GM19239 (cell line): ENCODE data around the gene ST3GAL4.

Experiments
- DNase-seq: peaks from one replicate; pipeline ENCODE4 v3.0.0; 2011; ENCODE audit warnings: low spot score; ENCODE audit not compliant: insufficient read length
- FAIRE-seq: peaks from 2 replicates; lab custom pipeline; 2011; peaks lifted over from hg19 to GRCh38; lab: Jason Lieb, UNC

Gene ST3GAL4

DNA sequence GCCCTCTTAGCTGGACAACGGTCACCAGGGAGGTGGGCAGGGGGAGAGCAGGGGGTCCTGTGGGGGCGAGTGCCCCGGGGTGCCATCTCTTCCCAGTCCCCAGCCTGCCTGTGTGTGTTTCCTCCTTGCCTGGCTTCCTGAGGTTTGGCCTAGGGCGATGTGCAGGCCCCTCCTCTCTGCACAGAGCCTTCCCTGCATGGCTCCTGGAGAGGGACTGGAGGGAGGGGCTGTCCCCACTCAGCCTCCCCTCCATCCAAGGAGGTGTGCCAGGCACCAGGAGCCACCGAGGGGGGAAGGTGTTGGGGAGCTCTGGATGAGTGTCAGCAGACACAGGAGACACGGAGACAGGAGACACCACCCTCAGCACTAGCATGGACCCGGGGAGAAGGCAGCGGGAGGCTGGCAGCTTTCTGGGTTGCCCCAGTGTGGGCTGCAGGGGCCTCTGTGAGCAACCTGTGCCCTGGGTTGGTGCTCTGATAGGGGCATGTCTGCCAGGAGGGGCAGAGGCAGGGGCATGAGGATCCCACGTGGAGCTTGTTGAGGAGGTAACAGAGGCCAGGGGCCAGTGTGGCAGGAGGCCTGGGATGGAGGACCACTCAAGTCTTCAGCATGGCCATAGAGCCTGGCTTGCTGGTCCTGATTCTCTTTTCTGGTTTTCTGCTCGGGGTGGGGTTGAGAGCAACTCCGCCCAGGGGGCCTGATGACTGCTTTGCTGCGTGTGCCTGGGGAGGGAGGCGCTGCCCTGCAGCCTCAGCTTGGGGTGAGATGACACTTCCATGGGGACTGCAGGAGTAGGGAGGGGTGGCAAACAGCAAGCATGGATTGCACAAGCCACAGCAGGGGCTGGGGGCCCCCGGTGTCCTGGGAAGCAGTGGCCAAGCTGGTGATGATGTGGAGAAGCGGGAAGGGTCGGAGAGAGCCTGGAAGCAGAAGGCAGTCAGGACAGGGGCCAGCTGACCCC is 78.8 kb downstream of the ST3GAL4 start:
- DNase-seq (no peak), FAIRE-seq (no peak)

DNA sequence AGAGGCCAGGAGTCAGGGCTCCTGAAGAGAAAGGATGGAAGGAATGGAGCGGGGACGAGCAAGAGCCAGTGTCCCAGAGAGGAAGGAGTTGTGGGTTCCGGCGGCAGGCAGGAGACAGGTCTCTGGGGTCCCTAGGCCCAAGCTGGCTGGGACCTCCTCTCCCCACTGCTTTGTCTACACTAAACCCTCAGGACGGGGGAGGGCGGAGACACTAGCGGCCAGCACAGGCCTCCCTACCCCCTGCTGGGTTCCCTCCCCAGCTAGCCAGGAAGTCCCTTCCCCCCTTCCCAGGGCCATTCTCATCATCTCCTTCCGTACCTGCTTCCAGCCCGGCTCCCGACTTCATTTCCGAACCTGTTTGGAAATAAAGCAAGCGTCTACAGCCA is 79.5 kb downstream of the ST3GAL4 start:
- FAIRE-seq = no peak

DNA sequence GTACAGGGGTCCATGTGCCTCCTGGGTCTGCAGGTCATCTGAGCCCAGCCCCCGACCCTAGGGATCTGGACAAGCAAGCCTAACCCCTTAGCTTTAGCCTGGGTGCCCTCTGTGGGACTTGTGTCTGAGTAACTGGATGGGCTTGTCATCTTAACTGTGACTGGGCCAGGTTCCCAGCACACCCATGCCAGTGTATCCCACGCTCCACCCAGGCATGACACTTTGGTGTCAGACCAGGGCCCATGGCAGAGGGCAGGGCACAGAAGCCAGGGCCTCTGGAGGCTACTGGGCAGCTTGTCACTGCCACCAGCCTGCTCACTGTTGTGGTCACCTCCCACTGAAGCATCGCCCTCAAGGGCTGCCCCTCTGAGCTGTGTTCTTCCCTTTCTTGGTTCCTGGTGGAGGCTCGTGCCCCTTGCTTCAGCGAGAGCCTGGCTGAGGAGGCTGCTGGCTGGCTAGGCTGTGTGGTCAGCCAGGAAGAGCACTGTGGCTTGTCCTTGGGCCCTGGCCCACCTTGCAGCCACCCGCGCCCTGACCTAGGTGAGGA is 80.8 kb downstream of the ST3GAL4 start:
- FAIRE-seq = no peak
- no peak for DNase-seq

More for the DNA sequence above, 79.5 kb downstream of the ST3GAL4 start:
- no peak for DNase-seq

DNA sequence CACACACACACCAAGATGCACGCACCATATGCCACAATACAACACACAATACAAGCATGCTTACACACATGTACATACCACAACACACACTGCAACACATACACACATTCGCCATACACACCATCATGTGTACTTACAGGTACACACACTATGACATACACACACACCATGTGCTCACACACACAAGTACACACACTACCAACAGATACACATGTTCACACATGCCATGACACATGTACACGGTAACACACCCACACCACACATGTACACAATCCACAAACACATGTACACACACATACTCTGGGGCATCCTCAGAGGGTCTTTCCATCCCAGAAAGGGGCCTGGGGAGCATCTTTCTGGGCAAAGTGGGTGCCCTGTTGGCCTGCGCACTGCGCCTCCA is 82.2 kb downstream of the ST3GAL4 start:
- DNase-seq (no peak), FAIRE-seq (no peak)

DNA sequence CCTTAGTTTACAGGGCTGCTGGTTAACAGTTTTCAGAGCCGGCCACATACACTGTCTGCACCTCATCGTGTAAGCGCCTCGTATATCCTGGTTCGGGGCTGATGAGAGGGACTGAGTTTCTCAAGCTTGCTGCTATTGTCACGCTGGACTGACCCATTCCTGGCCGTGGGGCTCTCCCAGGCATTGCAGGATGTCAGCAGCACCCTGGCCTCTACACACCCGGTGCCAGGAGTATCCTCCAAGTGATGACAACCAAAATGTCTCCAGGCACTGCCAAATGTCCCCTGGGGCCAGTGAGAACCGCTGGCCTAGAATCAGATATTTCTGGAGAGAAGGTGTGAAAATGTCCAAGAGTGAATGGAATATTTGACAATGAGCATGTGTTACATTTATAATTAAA is 82.8 kb downstream of the ST3GAL4 start:
- DNase-seq (no peak), FAIRE-seq (no peak)

DNA sequence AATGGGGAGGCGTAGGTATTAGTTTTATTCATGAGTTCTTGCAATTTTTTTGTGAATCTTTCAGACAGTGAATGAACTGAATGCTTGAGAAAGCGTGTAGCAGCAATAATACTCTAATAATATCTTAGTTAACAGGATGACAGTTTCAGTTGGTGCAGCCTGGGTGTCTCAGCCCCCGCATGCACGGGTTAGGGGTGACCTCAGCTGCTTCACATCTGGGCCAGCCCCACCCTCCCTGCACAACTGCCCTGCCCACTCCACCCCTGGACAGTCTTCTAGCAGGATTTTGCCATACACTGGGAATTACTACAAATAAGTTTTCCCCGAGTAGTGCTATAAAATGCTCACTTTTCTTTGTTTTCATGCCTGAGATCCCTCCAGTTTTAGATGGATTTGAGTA is 83.2 kb downstream of the ST3GAL4 start:
- FAIRE-seq (no peak), DNase-seq (no peak)

DNA sequence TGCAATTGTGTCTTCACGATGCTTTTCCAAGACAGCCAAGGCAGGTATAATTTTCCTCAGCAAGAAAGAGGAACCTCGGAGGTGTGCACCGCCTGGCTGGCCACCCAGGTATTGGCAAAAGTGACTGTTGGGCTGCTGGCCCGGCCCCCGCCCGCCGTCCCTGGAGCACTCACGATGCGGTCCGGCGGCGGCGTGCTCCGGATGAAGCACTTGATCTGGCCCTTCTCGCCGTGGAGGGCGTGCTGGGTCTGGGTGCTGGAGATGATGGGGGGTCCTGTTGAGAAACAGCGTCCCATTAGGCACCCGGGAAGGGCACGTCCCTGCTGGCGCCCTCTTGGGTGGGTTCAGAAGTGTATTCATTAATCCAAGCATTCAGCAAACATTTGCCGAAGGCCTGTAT is 84.8 kb downstream of the ST3GAL4 start:
- DNase-seq (no peak), FAIRE-seq (no peak)

DNA sequence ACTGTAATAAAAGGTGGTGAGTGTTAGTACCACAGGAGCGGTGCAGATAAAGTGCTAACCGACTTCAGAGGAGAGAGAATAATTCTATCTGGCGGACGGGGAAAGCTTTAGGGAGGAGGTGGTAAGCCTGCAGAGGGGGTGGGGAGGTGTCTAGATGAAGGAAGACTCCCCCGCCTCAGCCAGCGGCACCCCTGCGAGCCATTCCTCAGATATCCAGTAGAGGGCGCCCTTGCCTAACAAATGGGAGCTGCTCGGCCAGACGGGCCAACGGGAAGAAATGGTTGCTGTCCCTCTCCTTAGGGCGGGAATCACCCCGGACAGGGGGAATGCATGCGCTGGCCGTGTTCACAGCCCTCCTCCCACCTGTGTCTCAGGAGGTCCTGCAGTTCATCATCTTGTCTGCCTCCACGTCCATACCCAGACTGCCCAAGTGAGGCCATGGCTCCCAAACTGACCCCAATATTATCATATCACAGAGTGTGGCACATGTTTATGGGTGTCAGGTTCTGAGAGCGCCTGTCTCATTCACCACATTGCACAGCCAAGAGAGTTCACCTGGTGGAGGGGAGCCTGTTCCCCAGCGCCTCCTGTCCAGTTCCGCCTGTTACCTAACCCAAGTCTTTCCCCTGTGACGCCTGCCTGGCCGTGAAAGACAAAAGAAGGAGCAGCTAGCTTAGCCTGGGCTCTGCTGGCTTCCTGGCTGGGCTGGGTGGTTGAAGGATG is 85.5 kb downstream of the ST3GAL4 start:
- DNase-seq (peak; percentile 92), FAIRE-seq (peak; percentile 23)

DNA sequence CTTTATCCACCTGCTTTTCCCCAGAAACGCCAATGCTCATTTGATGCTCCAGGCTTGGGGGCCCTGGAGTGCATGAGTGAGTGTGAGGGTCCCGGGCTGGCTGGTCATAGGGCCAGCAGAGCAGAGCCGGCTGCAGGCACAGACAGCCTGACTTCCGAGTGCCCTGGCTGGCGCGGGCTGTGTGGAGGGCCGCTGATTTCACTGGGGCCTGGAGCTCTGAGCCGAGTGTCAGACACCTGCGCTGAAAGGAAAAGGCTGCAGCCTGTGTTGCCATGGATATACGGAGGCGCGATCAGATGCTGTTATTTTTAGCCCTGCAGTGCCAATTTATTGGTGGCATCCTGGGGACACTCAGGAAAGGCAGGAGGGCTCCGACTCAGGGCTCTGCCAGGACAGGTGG is 87.6 kb downstream of the ST3GAL4 start:
- no peak for DNase-seq
- FAIRE-seq = no peak

DNA sequence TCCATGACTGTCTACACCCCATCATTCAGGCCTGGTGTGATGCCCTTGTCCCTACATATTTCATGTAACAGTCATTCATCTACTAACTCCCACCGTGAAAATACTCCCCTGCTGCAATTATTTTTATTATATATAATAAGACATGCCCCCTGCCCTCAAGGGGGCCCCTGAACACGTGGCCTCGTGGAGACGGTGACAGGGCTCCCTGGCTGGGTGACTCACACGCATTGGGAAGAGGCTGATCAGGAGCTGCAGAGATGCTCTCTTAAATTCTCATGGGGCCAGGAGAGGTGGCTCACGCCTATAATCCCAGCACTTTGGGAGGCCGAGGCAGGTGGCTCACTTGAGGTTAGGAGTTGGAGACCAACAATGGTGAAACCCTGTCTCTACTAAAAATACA is 88.6 kb downstream of the ST3GAL4 start:
- FAIRE-seq = no peak
- no peak for DNase-seq

DNA sequence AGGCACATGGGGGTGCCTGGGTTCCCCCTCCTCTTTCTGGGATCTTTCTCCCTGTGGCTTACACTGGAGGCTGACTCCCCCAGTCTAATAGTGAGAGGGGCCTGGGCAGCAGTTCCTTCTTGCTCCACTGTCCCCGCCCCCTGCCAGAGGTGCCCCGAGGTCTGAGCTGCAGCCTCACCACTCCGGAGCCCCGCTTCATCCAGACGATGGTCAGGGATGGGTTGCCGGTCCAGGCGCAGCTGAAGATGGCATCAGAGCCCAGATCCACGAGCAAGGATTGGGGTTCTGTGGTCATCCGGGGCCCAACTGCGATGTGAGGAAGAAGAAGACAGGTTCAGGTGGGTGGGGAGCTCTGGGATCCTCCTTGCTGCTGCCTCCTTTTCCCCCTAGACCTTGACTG is 91.1 kb downstream of the ST3GAL4 start:
- no peak for FAIRE-seq

DNA sequence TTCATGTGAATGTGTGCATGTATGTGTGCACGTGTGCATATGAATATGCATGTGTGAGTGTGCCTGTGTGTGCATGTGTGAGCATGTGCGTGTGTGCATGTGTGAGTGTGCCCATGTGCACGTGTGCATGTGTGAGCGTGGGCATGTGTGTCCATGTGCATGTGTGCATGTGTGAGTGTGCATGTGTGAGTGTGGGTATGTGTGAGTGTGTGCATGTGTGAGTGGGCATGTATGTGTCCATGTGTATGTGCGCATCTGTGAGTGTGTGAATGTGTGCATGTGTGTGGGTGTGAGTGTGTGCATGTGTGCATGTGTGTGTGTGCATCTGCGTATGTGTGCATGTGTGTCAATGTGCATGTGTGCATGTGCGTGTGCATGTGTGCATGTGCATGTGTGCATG is 94.7 kb downstream of the ST3GAL4 start:
- FAIRE-seq (no peak), DNase-seq (no peak)

More for the DNA sequence above, 91.1 kb downstream of the ST3GAL4 start:
- DNase-seq = no peak

DNA sequence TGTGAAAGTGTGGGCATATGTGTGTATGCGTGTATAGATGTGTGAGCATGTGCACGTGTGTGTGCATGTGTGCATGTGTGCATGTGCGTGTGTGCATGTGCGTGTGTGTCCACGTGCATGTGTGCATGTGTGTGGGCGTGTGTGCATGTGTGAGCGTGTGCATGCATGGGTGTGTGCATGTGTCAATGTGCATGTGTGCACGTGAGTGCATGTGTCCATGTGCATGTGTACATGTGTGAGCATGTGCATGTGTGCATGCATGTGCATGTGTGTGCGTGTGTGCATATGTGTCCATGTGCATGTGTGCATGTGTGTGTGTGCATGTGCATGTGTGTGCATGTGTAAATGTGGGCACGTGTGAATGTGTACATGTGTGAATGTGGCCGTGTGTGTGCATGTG is 95.3 kb downstream of the ST3GAL4 start:
- no peak for FAIRE-seq
- no peak for DNase-seq

DNA sequence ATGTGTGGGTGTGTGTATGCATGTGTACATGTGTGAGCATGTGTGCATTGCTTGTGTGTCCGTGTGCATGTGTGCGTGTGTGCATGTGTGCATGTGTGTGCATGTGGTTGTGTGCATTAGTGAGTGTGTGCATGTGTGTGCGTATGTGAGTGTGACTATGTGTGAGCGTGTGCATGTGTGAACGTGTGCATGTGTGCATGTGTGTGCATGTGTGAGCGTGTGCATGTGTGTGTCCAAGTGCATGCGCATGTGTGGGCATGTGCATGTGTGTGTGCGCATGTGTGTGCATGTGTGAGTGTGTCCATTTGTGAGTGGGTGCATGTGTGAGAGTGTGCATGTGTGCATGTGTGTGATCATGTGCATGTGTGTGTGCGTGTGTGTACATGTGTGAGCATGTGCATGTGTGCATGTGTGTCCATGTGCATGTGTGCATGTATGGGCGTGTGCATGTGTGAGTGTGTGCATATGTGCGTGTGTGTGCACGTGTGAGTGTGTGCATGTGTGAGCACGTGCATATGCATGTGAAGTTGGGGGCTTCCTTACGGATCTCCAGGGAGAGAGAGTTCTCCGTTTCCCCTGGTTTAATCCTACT is 95.8 kb downstream of the ST3GAL4 start:
- FAIRE-seq = no peak
- DNase-seq = no peak

DNA sequence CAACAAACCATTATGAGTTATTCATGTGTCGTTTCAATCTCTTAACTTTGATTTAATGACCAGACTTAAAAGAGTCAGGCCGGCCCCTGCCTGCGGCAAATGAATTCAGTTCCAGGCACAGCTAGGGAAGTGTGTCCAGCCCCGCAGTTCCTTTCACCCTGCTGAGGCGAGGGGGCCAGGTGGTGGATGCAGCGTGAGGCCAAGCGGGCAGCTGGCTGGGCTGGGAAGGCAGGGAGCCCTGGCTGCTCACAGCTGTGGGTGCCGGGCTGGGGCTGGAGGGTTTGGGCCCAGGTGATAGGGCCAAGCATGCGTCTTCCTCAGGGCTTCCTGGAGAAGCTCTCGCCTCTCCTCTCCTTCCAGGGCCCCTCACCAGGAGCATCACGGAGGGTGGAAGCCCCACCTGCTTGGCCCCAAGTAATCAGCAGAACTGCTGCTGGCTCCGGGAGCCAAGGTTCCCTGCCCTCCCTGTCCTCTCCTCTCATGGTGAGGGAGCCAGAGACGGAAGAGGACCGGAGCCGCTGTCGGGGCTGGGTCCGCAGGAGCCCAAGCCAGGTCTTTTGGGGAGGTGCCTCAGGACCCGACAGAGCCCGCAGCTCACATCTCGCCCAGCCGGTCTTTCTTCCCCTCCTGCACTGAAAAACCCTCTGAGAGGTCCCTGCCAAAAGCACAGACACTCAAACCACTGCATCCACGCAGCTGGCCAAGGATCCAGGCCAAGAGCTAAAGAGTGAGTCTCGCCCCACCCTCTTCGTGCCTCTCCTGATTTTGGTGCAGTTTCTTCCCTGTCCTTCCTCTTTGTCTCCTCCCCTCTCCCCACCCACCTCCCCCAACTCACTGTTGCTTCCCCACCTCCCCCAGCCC is 97.0 kb downstream of the ST3GAL4 start:
- FAIRE-seq (no peak), DNase-seq (no peak)

DNA sequence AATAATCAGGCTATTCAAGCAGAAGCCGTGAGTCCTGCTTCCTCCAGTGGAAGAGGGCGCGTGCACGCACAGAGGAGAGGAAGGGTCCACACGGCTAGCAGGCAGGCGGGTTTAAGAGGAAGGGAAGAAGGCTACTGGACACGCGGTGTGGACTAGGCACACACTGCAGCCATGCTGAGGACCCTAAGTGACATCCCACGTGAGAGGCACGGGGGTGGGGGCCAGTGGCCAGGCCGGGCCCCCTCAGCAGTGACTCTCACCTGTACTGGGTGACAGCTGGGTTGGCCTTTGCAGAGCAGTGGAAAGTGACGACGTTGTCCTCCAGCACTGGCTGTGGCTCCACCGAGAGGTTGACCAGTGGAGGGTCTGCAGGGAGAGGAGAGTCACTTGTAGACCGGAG is 100.6 kb downstream of the ST3GAL4 start:
- FAIRE-seq (no peak), DNase-seq (no peak)

DNA sequence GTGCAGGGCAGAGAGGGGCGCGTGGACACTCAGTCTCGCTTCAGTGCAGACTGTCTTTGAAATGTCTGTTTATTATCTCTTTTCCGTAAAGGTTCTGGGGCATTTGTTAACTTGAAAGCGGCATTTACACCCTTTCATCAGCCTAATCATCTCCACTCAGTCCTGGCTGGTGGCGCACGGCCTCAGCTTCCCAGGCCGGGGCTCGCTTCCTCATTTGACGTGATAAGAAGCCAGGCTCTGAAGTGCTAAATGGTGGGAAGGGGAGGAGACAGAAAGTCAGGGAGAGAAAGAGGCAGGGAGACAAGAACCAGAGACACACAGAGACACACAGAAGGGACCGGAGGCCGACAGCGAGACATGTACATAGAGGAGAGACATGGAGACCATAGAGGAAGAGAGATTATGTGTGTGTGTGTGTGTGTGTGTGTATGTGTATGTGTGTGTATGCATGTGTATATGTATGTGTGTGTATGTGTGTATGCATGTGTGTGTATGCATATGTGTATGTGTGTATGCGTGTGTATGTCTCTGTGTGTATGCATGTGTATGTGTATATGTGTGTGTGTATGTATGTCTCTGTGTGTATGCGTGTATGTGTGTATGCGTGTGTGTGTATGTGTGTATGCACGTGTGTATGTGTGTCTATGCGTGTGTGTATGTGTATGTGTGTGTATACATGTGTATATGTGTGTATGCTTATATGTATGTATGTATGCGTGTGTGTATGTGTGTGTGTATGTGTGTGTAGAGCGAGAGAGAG is 101.5 kb downstream of the ST3GAL4 start:
- no peak for DNase-seq
- FAIRE-seq = no peak

DNA sequence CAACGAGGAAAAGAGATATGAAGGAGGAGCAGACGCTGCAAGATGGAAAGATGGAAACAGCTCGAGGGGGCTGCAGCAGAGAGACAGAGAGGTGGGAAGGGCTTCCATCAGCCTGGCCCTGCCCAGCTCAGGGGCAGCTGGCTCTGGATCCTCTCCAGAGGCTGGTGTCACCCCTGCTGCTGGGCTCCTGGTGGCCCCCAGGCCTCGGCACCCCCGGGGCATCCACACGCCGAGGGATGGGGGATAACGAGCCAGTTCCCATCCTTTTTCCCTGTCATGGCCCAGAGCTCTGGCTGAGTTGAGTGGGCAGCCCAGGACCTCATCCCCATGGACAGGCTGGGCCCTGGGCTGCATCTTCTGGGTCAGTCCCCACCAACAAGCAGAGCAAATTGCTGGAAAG is 102.3 kb downstream of the ST3GAL4 start:
- DNase-seq (no peak), FAIRE-seq (no peak)

DNA sequence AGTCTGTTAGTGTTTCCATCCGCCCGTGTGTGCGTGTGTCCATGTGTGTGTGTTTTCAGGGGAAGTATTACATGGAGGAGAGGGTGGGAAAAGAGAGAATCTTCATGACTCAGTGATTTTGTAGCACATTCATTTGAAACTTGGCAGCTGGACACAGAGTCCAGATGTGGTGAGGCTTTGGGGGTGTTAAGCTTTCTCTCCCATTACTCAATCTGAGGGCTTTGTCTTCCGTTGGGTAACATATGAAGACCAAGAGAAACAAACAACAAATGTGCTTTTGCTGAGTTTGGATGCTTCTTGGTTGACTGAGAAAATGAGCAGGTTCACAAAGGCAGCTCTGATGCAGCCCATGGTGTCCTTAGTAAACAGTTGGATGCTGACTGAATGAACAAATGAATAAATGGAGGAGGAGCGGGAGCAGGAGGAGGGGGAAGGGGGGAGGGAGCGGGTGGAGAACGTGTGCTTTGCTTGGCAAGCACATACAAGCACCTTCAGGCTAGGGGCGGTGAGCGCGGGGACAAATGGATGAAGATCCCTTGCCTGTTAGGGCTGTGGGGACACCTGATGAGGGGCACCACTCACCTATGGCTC is 104.3 kb downstream of the ST3GAL4 start:
- FAIRE-seq (no peak), DNase-seq (no peak)
